Measurements from ENCODE around the gene FOSB.
"Not testable (repeated sequence)": the region's sequence is repeated elsewhere in the genome, so short reads cannot be mapped to it uniquely, and the experiment has no call there.

GRCh38 chr19:45431008-45431407 lies 36.8 kb upstream of the FOSB start:
- TF ChIP-seq CTCF (conservative IDR thresholded peaks at IDR 0.05 in 1 of 2, IDR thresholded peaks at IDR 0.05 in 1 of 2; ENCODE audit: low read depth in 1 of 2, low read length in 2 of 2); EZH2 (IDR thresholded peaks at IDR 0.05; ENCODE audit: low read length, missing control alignments): not testable (repeated sequence)

All from fibroblast of lung (primary cell).